IgD-negative memory B cell (primary cell): ENCODE data around the gene CCDC59. TPM values are rescaled to one million over a fixed set of nuclear protein-coding genes. Genes with fewer than 3 reads are reported as not detected.
"Not testable (repeated sequence)": the region's sequence is repeated elsewhere in the genome, so short reads cannot be mapped to it uniquely, and the experiment has no call there.

Experiments
- H3K27ac Mint-ChIP-seq, 3 donors: one replicate each; pipeline ENCODE4 v1.8.0; 2020 to 2022; ENCODE audit warnings: mild to moderate bottlenecking in 3 of 3, mixed read lengths in 3 of 3, moderate library complexity in 1 of 3
- H3K27me3 Mint-ChIP-seq: one replicate; pipeline ENCODE4 v1.8.0; 2021; ENCODE audit warnings: mixed read lengths
- H3K36me3 Mint-ChIP-seq: one replicate; pipeline ENCODE4 v1.8.0; 2020; ENCODE audit warnings: mild to moderate bottlenecking, mixed read lengths
- H3K4me1 Mint-ChIP-seq, 3 donors: one replicate each; pipeline ENCODE4 v1.8.0; 2020 to 2022; ENCODE audit warnings: mixed read lengths in 3 of 3, mild to moderate bottlenecking in 1 of 3
- H3K4me3 Mint-ChIP-seq, 4 donors: one replicate each; pipeline ENCODE4 v1.8.0; 2020 to 2022; ENCODE audit warnings: mild to moderate bottlenecking in 4 of 4, mixed read lengths in 4 of 4, moderate library complexity in 3 of 4
- H3K9me3 Mint-ChIP-seq, 3 donors: one replicate each; pipeline ENCODE4 v1.8.0; 2020 to 2021; ENCODE audit warnings: mixed read lengths in 3 of 3, mild to moderate bottlenecking in 1 of 3
- polyA plus RNA-seq: library from polyadenylated mRNA; unstranded; fragments of 300-500 nt; fragmentation: Illumina TruSeq; gene quantifications from one replicate; pipeline ENCODE4 v1.2.3, GENCODE V29; 2021

CCDC59 gene
- 109 TPM for polyA plus RNA-seq

GRCh38 chr12:82358200-82359114 lies at the start of gene CCDC59, which contains the start of gene METTL25:
TSS of gene CCDC59 (minus strand) at chr12:82358387. CDS start at chr12:82358376, 11 bp downstream.
TSS of gene METTL25 (plus strand) at chr12:82358529. CDS start at chr12:82358566, 37 bp downstream.
- peaks cover 20 to 39% (median 27%) of the 10 kb centered on the region in 3 donors for H3K4me1 Mint-ChIP-seq
- peak within 1 kb of the TSS; percentile 92 to 100 (median 99) for H3K27ac Mint-ChIP-seq
- H3K36me3 Mint-ChIP-seq = peaks cover 5% of the 10 kb centered on the region
- peak within 1 kb of the TSS; percentile 92 to 100 (median 98) for H3K4me3 Mint-ChIP-seq
- no peaks in the 10 kb centered on the region for H3K27me3 Mint-ChIP-seq
- H3K9me3 Mint-ChIP-seq = peaks cover 0 to 3% (median 0%) of the 10 kb centered on the region in 3 donors

GRCh38 chr12:82407481-82407880 lies 49.3 kb upstream of the CCDC59 start:
- H3K9me3 Mint-ChIP-seq = no peaks in the 10 kb centered on the region

GRCh38 chr12:82406651-82407050 lies 48.5 kb upstream of the CCDC59 start:
- no peaks in the 10 kb centered on the region for H3K9me3 Mint-ChIP-seq
- H3K27ac Mint-ChIP-seq = peak overlapping the region in 1 of 3 donors; percentile 15
- H3K4me1 Mint-ChIP-seq = no peaks in the 10 kb centered on the region
- peaks cover 8% of the 10 kb centered on the region for H3K36me3 Mint-ChIP-seq
- no peaks in the 10 kb centered on the region for H3K27me3 Mint-ChIP-seq
- no peak overlapping the region for H3K4me3 Mint-ChIP-seq

More at GRCh38 chr12:82407481-82407880, 49.3 kb upstream of the CCDC59 start:
- no peaks in the 10 kb centered on the region for H3K27me3 Mint-ChIP-seq
- no peak overlapping the region for H3K27ac Mint-ChIP-seq
- H3K4me1 Mint-ChIP-seq = no peaks in the 10 kb centered on the region
- H3K4me3 Mint-ChIP-seq = no peak overlapping the region
- H3K36me3 Mint-ChIP-seq = peaks cover 9% of the 10 kb centered on the region

- Mint-ChIP-seq H3K27ac (no peak overlapping the region), H3K9me3 (no peaks in the 10 kb centered on the region), H3K27me3 (no peaks in the 10 kb centered on the region), H3K4me3 (no peak overlapping the region), H3K36me3 (peaks cover 9% of the 10 kb centered on the region), H3K4me1 (peaks cover 0 to 1% (median 0%) of the 10 kb centered on the region in 3 donors)
Observed at GRCh38 chr12:82400819-82401218, 42.6 kb upstream of the CCDC59 start.

- Mint-ChIP-seq H3K9me3 (no peaks in the 10 kb centered on the region), H3K36me3 (peaks cover 9% of the 10 kb centered on the region), H3K27me3 (no peaks in the 10 kb centered on the region), H3K4me1 (peaks cover 0 to 1% (median 0%) of the 10 kb centered on the region in 3 donors), H3K4me3 (no peak overlapping the region), H3K27ac (no peak overlapping the region)
Observed at GRCh38 chr12:82398879-82399278, 40.7 kb upstream of the CCDC59 start.

GRCh38 chr12:82383930-82384552 lies 25.9 kb upstream of the CCDC59 start:
- H3K4me1 Mint-ChIP-seq = peaks cover 0 to 4% (median 0%) of the 10 kb centered on the region in 3 donors
- no peak overlapping the region for H3K4me3 Mint-ChIP-seq

GRCh38 chr12:82378997-82379396 lies 20.8 kb upstream of the CCDC59 start:
- Mint-ChIP-seq H3K27ac (no peak overlapping the region), H3K9me3 (peaks cover 0 to 11% (median 2%) of the 10 kb centered on the region in 3 donors), H3K4me1 (peaks cover 2 to 4% (median 2%) of the 10 kb centered on the region in 3 donors), H3K27me3 (no peaks in the 10 kb centered on the region), H3K36me3 (peaks cover 20% of the 10 kb centered on the region), H3K4me3 (no peak overlapping the region)

More at GRCh38 chr12:82383930-82384552, 25.9 kb upstream of the CCDC59 start:
- Mint-ChIP-seq H3K27ac (no peak overlapping the region), H3K36me3 (peaks cover 7% of the 10 kb centered on the region), H3K9me3 (peaks cover 0 to 4% (median 0%) of the 10 kb centered on the region in 3 donors), H3K27me3 (no peaks in the 10 kb centered on the region)

GRCh38 chr12:82375201-82375600 lies 17.0 kb upstream of the CCDC59 start:
- peaks cover 32% of the 10 kb centered on the region for H3K36me3 Mint-ChIP-seq
- no peak overlapping the region for H3K4me3 Mint-ChIP-seq

GRCh38 chr12:82366197-82366596 lies 8.0 kb upstream of the CCDC59 start:
- H3K4me3 Mint-ChIP-seq = no peak overlapping the region

More at GRCh38 chr12:82375201-82375600, 17.0 kb upstream of the CCDC59 start:
- H3K4me1 Mint-ChIP-seq = peaks cover 0 to 4% (median 3%) of the 10 kb centered on the region in 3 donors
- H3K27ac Mint-ChIP-seq = no peak overlapping the region
- H3K27me3 Mint-ChIP-seq = no peaks in the 10 kb centered on the region
- H3K9me3 Mint-ChIP-seq = peaks cover 0 to 11% (median 5%) of the 10 kb centered on the region in 3 donors

GRCh38 chr12:82363990-82364389 lies 5.8 kb upstream of the CCDC59 start:
- peaks cover 8% of the 10 kb centered on the region for H3K36me3 Mint-ChIP-seq
- no peak overlapping the region for H3K27ac Mint-ChIP-seq
- H3K27me3 Mint-ChIP-seq = no peaks in the 10 kb centered on the region
- H3K9me3 Mint-ChIP-seq = peaks cover 0 to 3% (median 0%) of the 10 kb centered on the region in 3 donors
- peaks cover 11 to 21% (median 16%) of the 10 kb centered on the region in 3 donors for H3K4me1 Mint-ChIP-seq
- no peak overlapping the region for H3K4me3 Mint-ChIP-seq

More at GRCh38 chr12:82366197-82366596, 8.0 kb upstream of the CCDC59 start:
- Mint-ChIP-seq H3K4me1 (peaks cover 3 to 13% (median 6%) of the 10 kb centered on the region in 3 donors), H3K27me3 (no peaks in the 10 kb centered on the region), H3K36me3 (peaks cover 13% of the 10 kb centered on the region), H3K27ac (no peak overlapping the region), H3K9me3 (no peaks in the 10 kb centered on the region)

GRCh38 chr12:82361461-82361915 lies 3.3 kb upstream of the CCDC59 start:
- Mint-ChIP-seq H3K4me1 (peaks cover 21 to 34% (median 24%) of the 10 kb centered on the region in 3 donors), H3K27me3 (no peaks in the 10 kb centered on the region), H3K9me3 (peaks cover 0 to 3% (median 0%) of the 10 kb centered on the region in 3 donors), H3K4me3 (no peak overlapping the region), H3K36me3 (peaks cover 5% of the 10 kb centered on the region), H3K27ac (no peak overlapping the region)

GRCh38 chr12:82360834-82361233 lies 2.6 kb upstream of the CCDC59 start:
- H3K27ac Mint-ChIP-seq, H3K36me3 Mint-ChIP-seq, H3K9me3 Mint-ChIP-seq, H3K27me3 Mint-ChIP-seq: not testable (repeated sequence)
- peaks cover 20 to 36% (median 21%) of the 10 kb centered on the region in 3 donors for H3K4me1 Mint-ChIP-seq
- peak overlapping the region in 1 of 4 donors; percentile 31 for H3K4me3 Mint-ChIP-seq

- no peaks in the 10 kb centered on the region for H3K27me3 Mint-ChIP-seq
- peaks cover 5% of the 10 kb centered on the region for H3K36me3 Mint-ChIP-seq
- H3K9me3 Mint-ChIP-seq = peaks cover 0 to 3% (median 0%) of the 10 kb centered on the region in 3 donors
- H3K4me1 Mint-ChIP-seq = peaks cover 20 to 39% (median 27%) of the 10 kb centered on the region in 3 donors
- H3K4me3 Mint-ChIP-seq = peak overlapping the region; percentile 92 to 100 (median 98)
- H3K27ac Mint-ChIP-seq = peak overlapping the region; percentile 92 to 100 (median 99)
Observed at GRCh38 chr12:82359115-82359478, 910 bp upstream of the CCDC59 start.

- peak overlapping the region; percentile 92 to 100 (median 99) for H3K27ac Mint-ChIP-seq
- peaks cover 5% of the 10 kb centered on the region for H3K36me3 Mint-ChIP-seq
- peaks cover 17 to 39% (median 27%) of the 10 kb centered on the region in 3 donors for H3K4me1 Mint-ChIP-seq
- H3K27me3 Mint-ChIP-seq = no peaks in the 10 kb centered on the region
- peak overlapping the region; percentile 92 to 100 (median 98) for H3K4me3 Mint-ChIP-seq
- peaks cover 0 to 3% (median 0%) of the 10 kb centered on the region in 3 donors for H3K9me3 Mint-ChIP-seq
Observed at GRCh38 chr12:82357845-82358199, 365 bp downstream of the CCDC59 start.

GRCh38 chr12:82357340-82357739 lies 847 bp downstream of the CCDC59 start:
- peaks cover 12 to 35% (median 24%) of the 10 kb centered on the region in 3 donors for H3K4me1 Mint-ChIP-seq
- peaks cover 5% of the 10 kb centered on the region for H3K36me3 Mint-ChIP-seq
- no peaks in the 10 kb centered on the region for H3K27me3 Mint-ChIP-seq
- peaks cover 0 to 3% (median 0%) of the 10 kb centered on the region in 3 donors for H3K9me3 Mint-ChIP-seq
- H3K4me3 Mint-ChIP-seq = peak overlapping the region; percentile 92 to 100 (median 98)
- H3K27ac Mint-ChIP-seq = peak overlapping the region; percentile 92 to 100 (median 99)
